Measurements from ENCODE around the gene MYADML2.
A peak's percentile ranks its signal among the peaks of the same experiment; 100 is the strongest.

Gene MYADML2

GRCh38 chr17:81898029-81898866, 48.8 kb downstream of the MYADML2 start:
- TF ChIP-seq TAF1 (IDR thresholded peaks at IDR 0.05; ENCODE audit: borderline replicate concordance, insufficient read depth, low read length) = 0 out of 2 replicates have a peak, but pooled peaks have one; percentile 18
- no peak for TF ChIP-seq POLR2AphosphoS5 (IDR thresholded peaks at IDR 0.05; ENCODE audit: low read depth, low read length)

- TF ChIP-seq SIN3A (IDR thresholded peaks at IDR 0.05; ENCODE audit: borderline replicate concordance, insufficient read depth, low read length) (no peak), POLR2AphosphoS5 (IDR thresholded peaks at IDR 0.05; ENCODE audit: low read depth, low read length) (no peak), FOXP2 (optimal IDR thresholded peaks at IDR 0.05; ENCODE audit: borderline replicate concordance, extremely low read depth, extremely low read length, insufficient read depth) (no peak), REST (IDR thresholded peaks at IDR 0.05; ENCODE audit: insufficient read depth in 1 of 2, low read depth in 2 of 2, low read length in 2 of 2) (no peak), TAF1 (IDR thresholded peaks at IDR 0.05; ENCODE audit: borderline replicate concordance, insufficient read depth, low read length) (no peak)
Observed at GRCh38 chr17:81895400-81895799, 51.6 kb downstream of the MYADML2 start.

- TF ChIP-seq FOXP2 (optimal IDR thresholded peaks at IDR 0.05; ENCODE audit: borderline replicate concordance, extremely low read depth, extremely low read length, insufficient read depth) = no peak
- no peak for TF ChIP-seq SIN3A (IDR thresholded peaks at IDR 0.05; ENCODE audit: borderline replicate concordance, insufficient read depth, low read length)
- no peak for TF ChIP-seq POLR2AphosphoS5 (IDR thresholded peaks at IDR 0.05; ENCODE audit: low read depth, low read length)
- TF ChIP-seq REST (IDR thresholded peaks at IDR 0.05; ENCODE audit: insufficient read depth in 1 of 2, low read depth in 2 of 2, low read length in 2 of 2) = no peak
- no peak for TF ChIP-seq TAF1 (IDR thresholded peaks at IDR 0.05; ENCODE audit: borderline replicate concordance, insufficient read depth, low read length)
Observed at GRCh38 chr17:81891303-81891552, 55.8 kb downstream of the MYADML2 start.

- no peak for TF ChIP-seq TAF1 (IDR thresholded peaks at IDR 0.05; ENCODE audit: borderline replicate concordance, insufficient read depth, low read length)
- TF ChIP-seq REST (IDR thresholded peaks at IDR 0.05; ENCODE audit: insufficient read depth in 1 of 2, low read depth in 2 of 2, low read length in 2 of 2) = 0 out of 4 replicates have a peak, but pooled peaks of 1 of the 2 experiments have one; percentile 39
Observed at GRCh38 chr17:81890447-81891302, 56.4 kb downstream of the MYADML2 start.

Data from PFSK-1 (cell line).